Lower lobe of right lung (tissue), 2 donors: ENCODE data around the gene COL8A1. TPM values are rescaled to one million over a fixed set of nuclear protein-coding genes. Genes with fewer than 3 reads are reported as not detected.

ENCODE experiments used
- ATAC-seq, 2 donors: fragments of 200-7000 bp; cut with Tn5 transposase; one replicate each; pipeline ENCODE4 v1.9.1; 2020 to 2022; ENCODE audit warnings: mild to moderate bottlenecking in 2 of 2, moderate library complexity in 2 of 2
- DNase-seq: peaks from one replicate; pipeline ENCODE4 v3.0.0-alpha.2; 2020
- H3K27ac ChIP-seq: fragments of 200-600 bp; one replicate; pipeline ENCODE4 v1.8.0; 2022
- H3K27me3 ChIP-seq: fragments of 200-600 bp; one replicate; pipeline ENCODE4 v1.8.0; 2022; ENCODE audit warnings: low read depth
- H3K36me3 ChIP-seq: fragments of 200-600 bp; one replicate; pipeline ENCODE4 v1.8.0; 2022; ENCODE audit warnings: mild to moderate bottlenecking
- H3K4me1 ChIP-seq: fragments of 200-600 bp; one replicate; pipeline ENCODE4 v1.8.0; 2022
- H3K4me3 ChIP-seq: fragments of 200-600 bp; one replicate; pipeline ENCODE4 v1.8.0; 2022; ENCODE audit warnings: mild to moderate bottlenecking
- H3K9me3 ChIP-seq: fragments of 200-600 bp; one replicate; pipeline ENCODE4 v1.8.0; 2022
- intact Hi-C: fragments of 100-400 bp; cut with DNase I; formaldehyde crosslinking; loops from one replicate; pipeline ENCODE4 v1.11.0; 2022
- total RNA-seq: library from RNA; stranded (reverse); fragmentation: NEBNext Ultra II Directional; extraction: Animal tissue kit (Norgen Biotek cat#: 25700); gene quantifications from one replicate; pipeline ENCODE4 v1.2.1, GENCODE V29; 2021
- TF ChIP-seq, protein P1 (sequence below): fragments of 200-600 bp; IDR thresholded peaks from one replicate; pipeline ENCODE4 v1.8.0; 2022; ENCODE audit warnings: antibody characterized with exemption, mild to moderate bottlenecking
- donor health status: DM: no; HTN: yes; CAD: no; lungs with severe emphysema.

COL8A1 gene
- total RNA-seq, 1 donor from 2014 or later, result 56.1 TPM

DNA sequence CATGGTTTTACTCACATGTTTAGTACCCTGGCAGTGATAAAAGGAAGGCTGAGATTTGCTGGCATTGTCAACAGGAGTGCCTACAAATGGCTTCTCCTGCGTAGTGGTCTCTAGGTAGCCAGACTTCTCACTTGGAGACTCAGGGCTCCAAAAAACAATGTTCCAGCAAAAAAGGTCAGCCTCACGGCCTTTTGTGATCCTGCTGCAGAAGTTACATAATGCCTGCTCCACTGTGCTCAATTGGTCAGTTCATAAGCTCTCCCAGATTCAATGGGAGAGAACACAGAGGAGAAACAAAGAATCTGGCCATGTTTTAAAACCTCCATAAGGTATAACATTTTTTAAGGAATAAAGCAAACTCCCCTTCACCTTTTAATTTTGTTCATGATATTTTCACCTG, 103.2 kb downstream of the COL8A1 start:
- no peaks in the 10 kb centered on the region for H3K27me3 ChIP-seq
- intact Hi-C loops, result no loop called here
- peaks cover 5% of the 10 kb centered on the region for H3K36me3 ChIP-seq
- no peak overlapping the region for H3K27ac ChIP-seq
- ATAC-seq, result no peak
- TF ChIP-seq, protein P1, sequence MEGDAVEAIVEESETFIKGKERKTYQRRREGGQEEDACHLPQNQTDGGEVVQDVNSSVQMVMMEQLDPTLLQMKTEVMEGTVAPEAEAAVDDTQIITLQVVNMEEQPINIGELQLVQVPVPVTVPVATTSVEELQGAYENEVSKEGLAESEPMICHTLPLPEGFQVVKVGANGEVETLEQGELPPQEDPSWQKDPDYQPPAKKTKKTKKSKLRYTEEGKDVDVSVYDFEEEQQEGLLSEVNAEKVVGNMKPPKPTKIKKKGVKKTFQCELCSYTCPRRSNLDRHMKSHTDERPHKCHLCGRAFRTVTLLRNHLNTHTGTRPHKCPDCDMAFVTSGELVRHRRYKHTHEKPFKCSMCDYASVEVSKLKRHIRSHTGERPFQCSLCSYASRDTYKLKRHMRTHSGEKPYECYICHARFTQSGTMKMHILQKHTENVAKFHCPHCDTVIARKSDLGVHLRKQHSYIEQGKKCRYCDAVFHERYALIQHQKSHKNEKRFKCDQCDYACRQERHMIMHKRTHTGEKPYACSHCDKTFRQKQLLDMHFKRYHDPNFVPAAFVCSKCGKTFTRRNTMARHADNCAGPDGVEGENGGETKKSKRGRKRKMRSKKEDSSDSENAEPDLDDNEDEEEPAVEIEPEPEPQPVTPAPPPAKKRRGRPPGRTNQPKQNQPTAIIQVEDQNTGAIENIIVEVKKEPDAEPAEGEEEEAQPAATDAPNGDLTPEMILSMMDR, result no peak
- H3K4me3 ChIP-seq, result no peak overlapping the region
- no peak for DNase-seq
- no peaks in the 10 kb centered on the region for H3K4me1 ChIP-seq
- peaks cover 5% of the 10 kb centered on the region for H3K9me3 ChIP-seq

DNA sequence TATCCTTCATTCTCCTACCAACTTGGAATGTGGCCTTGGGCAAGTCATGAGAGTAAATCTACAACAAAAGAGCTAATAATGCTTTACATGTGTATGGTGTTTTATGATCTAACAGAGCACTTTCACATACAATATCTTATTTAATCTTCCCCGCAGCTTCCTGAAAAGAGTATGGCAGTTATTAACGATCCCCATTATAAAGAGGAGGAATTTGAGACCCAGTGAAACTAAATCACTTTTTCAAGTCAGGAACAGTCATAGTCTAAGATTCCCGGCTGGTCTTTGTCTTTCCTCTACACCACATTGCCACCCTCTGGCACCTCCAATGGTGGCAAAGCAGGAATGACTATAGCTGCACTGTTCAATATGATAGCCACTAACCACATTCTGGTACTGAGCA, 109.5 kb downstream of the COL8A1 start:
- peaks cover 5% of the 10 kb centered on the region for H3K36me3 ChIP-seq
- intact Hi-C loops, result no loop called here
- H3K4me1 ChIP-seq, result no peaks in the 10 kb centered on the region
- H3K9me3 ChIP-seq, result no peaks in the 10 kb centered on the region
- H3K27ac ChIP-seq, result no peak overlapping the region
- ATAC-seq, result peak; percentile 37 to 77
- DNase-seq, result no peak
- H3K27me3 ChIP-seq, result no peaks in the 10 kb centered on the region
- H3K4me3 ChIP-seq, result no peak overlapping the region
- TF ChIP-seq, protein P1, result peak; percentile 26

DNA sequence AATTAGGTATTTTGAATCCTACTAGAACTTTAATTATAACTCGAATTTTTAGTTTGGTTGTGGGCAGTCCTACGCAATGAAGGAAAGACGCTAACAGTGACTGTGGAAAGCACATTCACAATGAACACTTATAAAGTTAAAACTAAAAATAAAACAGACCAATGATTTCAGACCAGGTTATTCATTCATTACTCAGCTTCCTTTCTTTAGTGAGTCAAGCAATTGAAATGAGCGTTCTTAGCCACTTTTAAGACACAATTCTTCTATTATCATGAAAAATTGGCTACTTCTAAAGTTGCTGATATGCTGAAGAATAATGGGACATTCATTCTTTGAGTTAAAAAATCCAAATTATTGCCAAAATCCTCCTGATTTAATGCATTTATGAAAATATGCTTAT, 113.3 kb downstream of the COL8A1 start:
- H3K9me3 ChIP-seq, result no peaks in the 10 kb centered on the region
- intact Hi-C loops, result loop anchor here (10.0 kb wide), 1 partner anchor 727 kb away; no protein-coding TSS in a partner anchor
- no peaks in the 10 kb centered on the region for H3K27me3 ChIP-seq
- no peak overlapping the region for H3K27ac ChIP-seq
- TF ChIP-seq, protein P1, result no peak
- ATAC-seq, result no peak
- H3K4me3 ChIP-seq, result no peak overlapping the region
- DNase-seq, result no peak
- no peaks in the 10 kb centered on the region for H3K36me3 ChIP-seq
- H3K4me1 ChIP-seq, result no peaks in the 10 kb centered on the region

DNA sequence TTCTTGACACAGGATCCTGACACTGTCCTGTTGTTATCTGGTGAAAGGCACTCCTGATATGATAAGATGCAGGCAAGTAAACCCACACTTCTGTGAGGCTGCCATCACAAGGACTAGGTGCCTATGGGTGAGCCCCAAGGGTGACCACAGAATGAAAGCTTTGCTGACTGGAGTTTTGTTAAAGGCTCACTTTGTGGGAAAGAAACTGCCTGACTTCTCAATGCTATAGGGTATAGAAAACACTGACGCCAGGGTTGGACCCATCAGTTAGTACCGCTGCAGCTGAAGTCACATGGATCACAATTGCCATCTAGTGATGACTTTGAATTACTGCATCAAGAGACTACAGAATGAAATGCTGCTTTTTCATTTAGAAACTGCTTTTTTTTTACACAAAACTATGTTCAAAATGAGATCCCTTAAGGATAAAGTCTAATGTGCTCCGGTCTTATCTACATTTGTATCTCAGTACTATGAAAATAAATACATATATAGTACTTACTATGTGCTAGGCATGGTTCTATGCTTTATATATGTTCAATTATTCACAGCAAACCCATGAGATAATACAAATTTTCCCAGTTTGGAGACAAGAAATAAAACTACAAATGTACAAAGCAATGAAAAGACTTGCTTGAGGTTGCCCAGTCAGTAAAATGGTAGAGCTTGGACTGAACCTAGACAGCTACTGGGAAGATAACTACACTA, 115.0 kb downstream of the COL8A1 start:
- Histone ChIP-seq H3K27me3 (no peaks in the 10 kb centered on the region), H3K36me3 (no peaks in the 10 kb centered on the region), H3K4me1 (no peaks in the 10 kb centered on the region), H3K27ac (no peak overlapping the region), H3K4me3 (no peak overlapping the region), H3K9me3 (no peaks in the 10 kb centered on the region)
- TF ChIP-seq, protein P1, result peak; percentile 66
- DNase-seq (no peak), ATAC-seq (peak; percentile 77 to 78)
- intact Hi-C loops, result loop anchor here (10.0 kb wide), 1 partner anchor 729 kb away; no protein-coding TSS in a partner anchor

DNA sequence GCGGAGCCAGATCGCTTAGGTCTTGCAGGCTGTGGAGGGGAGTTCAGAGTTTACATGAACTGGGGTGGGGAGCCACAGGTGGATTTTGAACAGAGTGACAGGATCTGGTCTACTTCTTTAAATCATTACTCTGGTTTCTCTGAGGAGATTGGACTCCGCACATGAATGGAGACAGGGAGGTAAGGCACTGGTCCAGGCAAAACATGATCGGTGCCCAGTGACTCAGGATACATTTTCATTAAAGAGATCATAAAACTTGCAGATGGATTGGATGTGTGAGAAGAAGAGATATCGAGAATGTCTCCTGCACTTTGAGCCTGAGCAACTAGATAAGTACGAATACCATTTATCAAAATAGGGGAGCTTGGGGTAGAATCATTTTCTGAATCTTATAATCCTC, 117.4 kb downstream of the COL8A1 start:
- no peaks in the 10 kb centered on the region for H3K36me3 ChIP-seq
- no peak overlapping the region for H3K4me3 ChIP-seq
- H3K27me3 ChIP-seq, result no peaks in the 10 kb centered on the region
- TF ChIP-seq, protein P1, result no peak
- no peak for ATAC-seq
- no peak overlapping the region for H3K27ac ChIP-seq
- no peaks in the 10 kb centered on the region for H3K4me1 ChIP-seq
- DNase-seq, result no peak
- no peaks in the 10 kb centered on the region for H3K9me3 ChIP-seq
- intact Hi-C loops, result loop anchor here (10.0 kb wide), 1 partner anchor 731 kb away; no protein-coding TSS in a partner anchor
